Esophagus muscularis mucosa (tissue), 3 donors: ENCODE results near the gene TAS1R2.

Experiments used
- CTCF ChIP-seq, 3 experiments: fragments of 200-600 bp in 2 of 3; fragments of 450-650 bp in 1 of 3; sonication (generic) in 2 of 3; IDR thresholded peaks; one replicate each; pipeline ENCODE4 v1.5.1; 2017 to 2019; ENCODE audit warnings: antibody characterized with exemption in 3 of 3, mild to moderate bottlenecking in 2 of 3, moderate library complexity in 1 of 3
- POLR2A ChIP-seq: fragments of 450-650 bp; IDR thresholded peaks from one replicate; pipeline ENCODE4 v1.6.1; 2017; ENCODE audit warnings: antibody characterized with exemption, moderate library complexity, mild to moderate bottlenecking, low read depth

GRCh38 chr1:18879215-18879790 is 19.8 kb upstream of the TAS1R2 start:
- TF ChIP-seq CTCF (IDR thresholded peaks at IDR 0.05): no peak
- no peak for TF ChIP-seq POLR2A
